Transverse colon (tissue), 4 donors: ENCODE results near the gene ATF2. TPM values are rescaled to one million over a fixed set of nuclear protein-coding genes. Genes with fewer than 3 reads are reported as not detected.

Source experiments
- DNase-seq: peaks from one replicate; pipeline ENCODE4 v3.0.0-alpha.2; 2019
- H3K27ac ChIP-seq, 4 donors: fragments of 200-600 bp; sonication (generic); 2 replicates each; pipeline ENCODE4 v1.5.1; 2016 to 2018; ENCODE audit warnings: inconsistent platforms in 4 of 4
- H3K27me3 ChIP-seq: fragments of 200-600 bp; sonication (generic); 2 replicates; pipeline ENCODE4 v1.5.1; 2017; ENCODE audit warnings: inconsistent platforms
- H3K36me3 ChIP-seq, 4 donors: fragments of 200-600 bp; sonication (generic); 2 replicates each; pipeline ENCODE4 v1.5.1; 2017 to 2019; ENCODE audit warnings: inconsistent platforms in 4 of 4
- H3K4me1 ChIP-seq, 4 donors: fragments of 200-600 bp; sonication (generic); 2 replicates each; pipeline ENCODE4 v1.5.1; 2017 to 2020; ENCODE audit warnings: inconsistent platforms in 4 of 4
- H3K4me3 ChIP-seq, 4 donors: fragments of 200-600 bp; sonication (generic); 1 replicate in 1 of 4; 2 replicates in 3 of 4; pipeline versions ENCODE4 v1.5.1 to v1.6.1; 2017 to 2019; ENCODE audit warnings: inconsistent platforms in 4 of 4
- H3K9me3 ChIP-seq, 2 donors: fragments of 200-600 bp; sonication (generic); 2 replicates each; pipeline ENCODE4 v1.5.1; 2017 to 2019; ENCODE audit warnings: inconsistent platforms in 2 of 2
- CTCF ChIP-seq, 5 experiments: fragments of 200-600 bp in 3 of 5; fragments of 450-650 bp in 2 of 5; sonication (generic) in 3 of 5; IDR thresholded peaks; 1 replicate in 2 of 5; 2 replicates in 3 of 5; pipeline ENCODE4 v1.5.1; 2016 to 2017; ENCODE audit warnings: antibody characterized with exemption in 5 of 5, inconsistent platforms in 3 of 5, mild to moderate bottlenecking in 2 of 5, moderate library complexity in 1 of 5
- EP300 ChIP-seq: sonication (generic); formaldehyde crosslinking; IDR thresholded peaks from one replicate; pipeline ENCODE4 v1.6.1; 2017; ENCODE audit warnings: antibody characterized with exemption, low read depth
- POLR2A ChIP-seq: fragments of 450-650 bp; IDR thresholded peaks from one replicate; pipeline ENCODE4 v1.6.1; 2016; ENCODE audit warnings: antibody characterized with exemption, mild to moderate bottlenecking, moderate library complexity
- POLR2AphosphoS5 ChIP-seq, 3 donors: sonication (generic); formaldehyde crosslinking; IDR thresholded peaks; one replicate each; pipeline ENCODE4 v1.6.1; 2016; ENCODE audit warnings: antibody characterized with exemption in 3 of 3
- WGBS, 2 donors: methylation state at CpG; one replicate each; pipeline ENCODE4 v1.1.5; 2018; ENCODE audit warnings: low coverage in 1 of 2; 5-methylcytosine and 5-hydroxymethylcytosine counted together
- in situ Hi-C, 4 donors: fragments of 200-750 bp; cut with MboI; loops; one replicate each; pipeline versions ENCODE4 v1.15.0 to v1.15.1; 2017; ENCODE audit warnings: low sequenced_read_pairs in 3 of 4, low pct_ligation_motif_present in 1 of 4, low pct_unique_long_range_greater_than_20kb in 1 of 4
- intact Hi-C: fragments of 100-400 bp; cut with DNase I; formaldehyde crosslinking; loops from one replicate; pipeline ENCODE4 v1.15.1; 2023; ENCODE audit warnings: low total_unique reads
- total RNA-seq, 4 donors: library from RNA; depleted of rRNA; stranded (reverse); fragments of >200 nt; gene quantifications; one replicate each; pipeline ENCODE4 v1.1.0, GENCODE V29; 2016

Gene ATF2
- total RNA-seq, 4 donors from 2014 or later: 20.2 to 52.9 (median 30.0) TPM

- H3K9me3 ChIP-seq: no peaks in the 10 kb centered on the region
- in situ Hi-C loops: no loop called here
- 85% methylated on average over 3 of the region's 3 CpGs; no CpG with 5 or more reads in 1 of the 2 donors for WGBS, 2 donors
- intact Hi-C loops: no loop called here
- H3K4me3 ChIP-seq: no peak overlapping the region
- H3K36me3 ChIP-seq: no peaks in the 10 kb centered on the region
- H3K27me3 ChIP-seq: no peaks in the 10 kb centered on the region
- no peak for DNase-seq
- H3K27ac ChIP-seq: peak overlapping the region in 3 of 4 donors; percentile 45 to 55 (median 55)
- TF ChIP-seq CTCF (IDR thresholded peaks at IDR 0.05) (no peak), POLR2AphosphoS5 (IDR thresholded peaks at IDR 0.05) (no peak), POLR2A (no peak), EP300 (no peak)
- H3K4me1 ChIP-seq: no peaks in the 10 kb centered on the region
Measured at GRCh38 chr2:175027755-175028154, 140.2 kb downstream of the ATF2 start.

DNA sequence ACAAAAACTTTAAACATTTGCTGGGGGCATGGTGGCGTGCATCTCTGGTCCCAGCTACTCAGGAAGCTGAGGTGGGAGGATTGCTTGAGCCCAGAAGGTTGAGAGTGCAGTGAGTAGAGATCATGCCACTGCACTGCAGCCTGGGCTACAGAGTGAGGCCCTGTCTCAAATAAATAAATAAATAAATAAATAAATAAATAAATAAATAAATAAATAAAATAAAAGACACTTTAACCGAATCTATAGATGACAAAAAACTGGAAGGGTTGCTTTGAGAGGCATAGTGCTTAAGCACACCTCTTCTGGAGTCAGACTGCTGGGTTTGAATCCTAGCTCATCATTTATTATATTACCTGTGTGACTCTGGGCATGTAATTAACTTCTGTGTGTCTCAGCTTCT is 141.6 kb downstream of the ATF2 start:
- Histone ChIP-seq H3K9me3 (no peaks in the 10 kb centered on the region), H3K4me1 (no peaks in the 10 kb centered on the region), H3K27ac (no peak overlapping the region), H3K36me3 (no peaks in the 10 kb centered on the region), H3K4me3 (no peak overlapping the region), H3K27me3 (no peaks in the 10 kb centered on the region)
- no peak for TF ChIP-seq CTCF (IDR thresholded peaks at IDR 0.05)
- no peak for TF ChIP-seq POLR2AphosphoS5 (IDR thresholded peaks at IDR 0.05)
- no peak for TF ChIP-seq EP300
- TF ChIP-seq POLR2A: no peak
- intact Hi-C loops (no loop called here), in situ Hi-C loops (no loop called here)
- WGBS, 2 donors: 88 to 100% methylated on average over 2 of the region's 2 CpGs
- no peak for DNase-seq

GRCh38 chr2:175025946-175026345 is 142.1 kb downstream of the ATF2 start:
- Histone ChIP-seq H3K9me3 (no peaks in the 10 kb centered on the region), H3K27me3 (no peaks in the 10 kb centered on the region), H3K36me3 (no peaks in the 10 kb centered on the region), H3K4me1 (no peaks in the 10 kb centered on the region), H3K27ac (no peak overlapping the region), H3K4me3 (no peak overlapping the region)
- 93% methylated on average over 1 of the region's 1 CpG; no CpG with 5 or more reads in 1 of the 2 donors for WGBS, 2 donors
- TF ChIP-seq POLR2A: no peak
- no peak for TF ChIP-seq CTCF (IDR thresholded peaks at IDR 0.05)
- no peak for TF ChIP-seq EP300
- no peak for TF ChIP-seq POLR2AphosphoS5 (IDR thresholded peaks at IDR 0.05)
- in situ Hi-C loops (no loop called here), intact Hi-C loops (no loop called here)
- no peak for DNase-seq

GRCh38 chr2:175025233-175025632 is 142.8 kb downstream of the ATF2 start:
- no peak for DNase-seq
- intact Hi-C loops: no loop called here
- H3K27ac ChIP-seq: no peak overlapping the region
- H3K36me3 ChIP-seq: no peaks in the 10 kb centered on the region
- 51 to 75% methylated on average over 3 of the region's 3 CpGs for WGBS, 2 donors
- H3K9me3 ChIP-seq: no peaks in the 10 kb centered on the region
- H3K27me3 ChIP-seq: no peaks in the 10 kb centered on the region
- in situ Hi-C loops: no loop called here
- no peaks in the 10 kb centered on the region for H3K4me1 ChIP-seq
- TF ChIP-seq CTCF (IDR thresholded peaks at IDR 0.05) (no peak), EP300 (no peak), POLR2A (no peak), POLR2AphosphoS5 (IDR thresholded peaks at IDR 0.05) (no peak)
- no peak overlapping the region for H3K4me3 ChIP-seq
